ENCODE data around the gene ENG.
"Not testable (repeated sequence)": the region's sequence is repeated elsewhere in the genome, so short reads cannot be mapped to it uniquely, and the experiment has no call there.

DNA sequence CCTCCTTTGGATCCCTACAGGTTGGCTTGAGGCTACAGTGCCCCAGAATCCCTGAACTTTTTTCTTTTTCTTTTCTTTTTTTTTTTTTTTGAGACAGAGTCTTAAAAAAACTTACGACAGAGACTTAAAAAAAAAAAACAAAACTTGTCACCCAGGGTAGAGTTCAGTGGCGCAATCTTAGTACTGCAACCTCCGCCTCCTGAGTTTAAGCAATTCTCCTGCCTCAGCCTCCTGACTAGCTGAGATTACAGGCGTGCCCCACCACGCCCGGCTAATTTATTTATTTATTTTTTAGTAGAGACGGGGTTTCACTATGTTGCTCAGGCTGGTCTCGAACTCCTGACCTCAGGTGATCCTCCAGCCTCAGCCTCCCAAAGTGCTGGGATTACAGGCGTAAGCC, 73.5 kb downstream of the ENG start:
- TF ChIP-seq EZH2 (IDR thresholded peaks at IDR 0.05; ENCODE audit: borderline replicate concordance, low read length): not testable (repeated sequence)
- TF ChIP-seq, protein P1, sequence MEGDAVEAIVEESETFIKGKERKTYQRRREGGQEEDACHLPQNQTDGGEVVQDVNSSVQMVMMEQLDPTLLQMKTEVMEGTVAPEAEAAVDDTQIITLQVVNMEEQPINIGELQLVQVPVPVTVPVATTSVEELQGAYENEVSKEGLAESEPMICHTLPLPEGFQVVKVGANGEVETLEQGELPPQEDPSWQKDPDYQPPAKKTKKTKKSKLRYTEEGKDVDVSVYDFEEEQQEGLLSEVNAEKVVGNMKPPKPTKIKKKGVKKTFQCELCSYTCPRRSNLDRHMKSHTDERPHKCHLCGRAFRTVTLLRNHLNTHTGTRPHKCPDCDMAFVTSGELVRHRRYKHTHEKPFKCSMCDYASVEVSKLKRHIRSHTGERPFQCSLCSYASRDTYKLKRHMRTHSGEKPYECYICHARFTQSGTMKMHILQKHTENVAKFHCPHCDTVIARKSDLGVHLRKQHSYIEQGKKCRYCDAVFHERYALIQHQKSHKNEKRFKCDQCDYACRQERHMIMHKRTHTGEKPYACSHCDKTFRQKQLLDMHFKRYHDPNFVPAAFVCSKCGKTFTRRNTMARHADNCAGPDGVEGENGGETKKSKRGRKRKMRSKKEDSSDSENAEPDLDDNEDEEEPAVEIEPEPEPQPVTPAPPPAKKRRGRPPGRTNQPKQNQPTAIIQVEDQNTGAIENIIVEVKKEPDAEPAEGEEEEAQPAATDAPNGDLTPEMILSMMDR (conservative IDR thresholded peaks at IDR 0.05 in 1 of 2, IDR thresholded peaks at IDR 0.05 in 1 of 2; ENCODE audit: extremely low read depth in 1 of 2, insufficient read depth in 1 of 2, low read depth in 1 of 2, low read length in 2 of 2): not testable (repeated sequence)
